Left cardiac atrium (tissue), 4 donors: ENCODE data around the gene CPN2. TPM values are rescaled to one million over a fixed set of nuclear protein-coding genes. Genes with fewer than 3 reads are reported as not detected.
A peak's percentile ranks its signal among the peaks of the same experiment; 100 is the strongest.

Source experiments
- ATAC-seq, 2 donors: fragments of 200-7000 bp; cut with Tn5 transposase; one replicate each; pipeline ENCODE4 v1.9.1; 2020; ENCODE audit warnings: mild to moderate bottlenecking in 2 of 2, moderate library complexity in 2 of 2
- DNase-seq: peaks from one replicate; pipeline ENCODE4 v3.0.0-alpha.2; 2020
- intact Hi-C, 2 donors: fragments of 100-400 bp; cut with DNase I; formaldehyde crosslinking; loops; one replicate each; pipeline versions ENCODE4 v1.14.1 to v1.15.1; 2022 to 2023
- long read RNA-seq: library from polyadenylated mRNA; unstranded; transcript quantifications from one replicate; pipeline ENCODE4 v2.0.0, GENCODE V29; 2021
- total RNA-seq, 2 donors: library from RNA; stranded (reverse); fragmentation: NEBNext Ultra II Directional; extraction: Animal tissue kit (Norgen Biotek cat#: 25700); gene quantifications; one replicate each; pipeline ENCODE4 v1.2.1, GENCODE V29; 2021
- donor health status: DM: no; HTN: yes; CAD: no.
- donor health status: DM: no; HTN: yes; CAD: no; lungs with severe emphysema.
- donor health status: DM: yes; HTN: yes; CAD: no.
- donor health status: Dilated cardiomyopathy.

CPN2 gene
- total RNA-seq, result not detected
- long read RNA-seq, result 0 reads

DNA sequence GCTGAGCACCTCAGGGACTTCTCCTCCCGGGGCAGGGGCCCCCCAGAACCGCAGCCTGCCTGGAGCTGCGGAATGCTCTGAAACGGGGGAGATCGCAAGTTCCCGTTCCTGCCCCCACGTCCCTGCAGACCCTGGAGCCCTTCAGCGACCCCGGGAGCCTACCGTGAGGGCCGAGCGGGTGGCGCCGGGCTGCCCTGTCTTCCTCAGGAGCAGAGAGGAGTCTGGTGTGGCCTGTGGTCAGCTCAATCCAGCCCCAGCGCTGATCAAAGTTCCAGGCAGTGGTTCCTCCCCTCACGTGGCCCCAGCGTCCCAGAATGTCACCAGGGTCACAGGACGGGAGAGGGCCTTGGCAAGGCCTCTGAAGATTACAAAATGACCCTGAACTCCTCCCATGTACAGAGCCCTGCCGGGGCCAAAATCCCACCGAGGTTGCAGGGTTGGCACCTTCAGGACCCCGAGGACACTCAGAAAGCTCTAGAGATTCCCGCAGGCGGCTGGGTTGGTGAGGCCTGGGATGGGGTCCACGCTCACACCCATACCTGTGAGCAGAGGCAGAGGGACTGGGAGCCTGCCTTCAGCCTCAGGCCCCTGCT lies at the start of gene CPN2:
Gene CPN2, minus strand, starts transcription at position 249 of the 593 bp plus-strand sequence. CDS start 8,626 bp downstream, outside the sequence.
- ATAC-seq, result no peak
- DNase-seq, result no peak
- intact Hi-C loops, result no loop called here

DNA sequence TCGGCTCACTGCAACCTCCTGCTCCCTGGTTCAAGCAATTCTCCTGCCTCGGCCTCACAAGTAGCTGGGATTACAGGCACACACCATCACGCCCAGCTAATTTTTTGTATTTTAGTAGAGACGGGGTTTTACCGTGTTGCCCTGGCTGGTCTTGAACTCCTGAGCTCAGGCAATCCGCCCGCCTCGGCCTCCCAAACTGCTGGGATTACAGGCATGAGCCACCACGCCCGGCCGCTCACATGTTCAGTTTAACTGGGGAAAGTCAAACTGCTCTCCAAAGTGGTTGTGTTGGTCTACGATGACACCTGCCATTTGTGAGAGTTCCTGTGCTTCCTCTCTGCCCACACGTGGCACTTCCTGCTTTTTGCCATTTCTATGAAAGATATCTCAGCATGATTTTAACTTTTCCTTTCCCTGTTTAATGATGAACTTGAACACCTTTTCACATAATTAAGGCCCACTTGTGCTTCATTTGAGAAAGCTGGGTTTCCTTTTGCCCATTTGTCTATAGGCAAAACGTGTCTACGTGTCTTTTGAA lies 48.8 kb upstream of the CPN2 start:
- intact Hi-C loops, result loop anchor here in 1 of 2 donors (5.0 kb wide), 1 partner anchor 63 kb away; no protein-coding TSS in a partner anchor
- no peak for DNase-seq
- no peak for ATAC-seq

GRCh38 chr3:194399166-194399565 lies 48.0 kb upstream of the CPN2 start, which contains the start of gene GP5:
Gene GP5 (minus strand): TSS chr3:194399266. CDS start chr3:194398282, 984 bp downstream.
- no peak for DNase-seq
- no peak for ATAC-seq
- intact Hi-C loops, result no loop called here

DNA sequence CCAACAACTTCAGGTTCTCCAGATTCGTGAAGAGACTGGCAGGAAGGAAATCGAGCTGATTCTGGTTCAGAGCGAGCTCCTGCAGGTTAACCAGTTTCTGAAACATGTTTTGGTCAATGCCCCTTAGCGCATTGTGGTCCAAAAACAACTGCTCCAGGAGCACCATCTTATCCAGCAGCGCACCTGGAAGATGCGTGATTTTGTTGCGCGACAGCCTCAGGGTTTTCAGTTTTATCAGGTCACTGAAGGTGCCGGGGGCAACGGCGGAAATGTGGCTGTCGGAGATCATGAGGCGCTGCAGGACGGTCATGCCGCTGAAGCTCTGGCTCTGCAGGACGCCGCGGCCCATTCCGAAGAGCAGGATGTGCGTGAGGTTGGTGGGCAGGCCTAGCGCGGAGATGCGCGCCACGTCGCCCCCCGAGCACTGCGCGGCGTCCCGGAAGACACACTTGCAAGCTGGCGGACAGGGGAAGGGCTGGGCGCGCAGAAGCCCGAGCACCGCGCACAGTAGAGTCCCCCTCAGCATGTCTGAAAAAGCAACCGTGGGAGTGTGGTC lies 46.7 kb upstream of the CPN2 start:
- peak; percentile 40 for DNase-seq
- intact Hi-C loops, result no loop called here
- peak; percentile 12 to 35 for ATAC-seq

GRCh38 chr3:194396859-194397756 lies 46.0 kb upstream of the CPN2 start:
- intact Hi-C loops, result no loop called here
- ATAC-seq (peak; percentile 16 to 36), DNase-seq (no peak)

DNA sequence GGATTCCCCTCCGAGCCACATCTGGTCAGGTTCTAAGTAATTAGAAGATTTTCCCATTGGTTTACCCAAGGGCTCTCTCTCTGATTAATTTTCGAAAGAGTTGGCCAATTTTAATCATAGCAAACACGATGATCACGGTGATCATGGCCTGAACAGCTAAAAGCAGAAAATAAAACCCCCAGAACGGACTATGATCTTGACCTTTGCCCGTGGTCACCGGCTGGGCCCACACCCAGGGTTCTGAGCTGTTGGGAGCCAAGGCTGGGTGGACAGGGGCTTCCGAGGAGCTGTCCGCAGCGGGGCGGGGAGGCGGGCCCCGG lies 45.4 kb upstream of the CPN2 start:
- ATAC-seq, result peak in 1 of 2 donors; percentile 4
- intact Hi-C loops, result no loop called here
- DNase-seq, result no peak

GRCh38 chr3:194395778-194396538 lies 44.8 kb upstream of the CPN2 start:
- peak; percentile 60 to 73 for ATAC-seq

DNA sequence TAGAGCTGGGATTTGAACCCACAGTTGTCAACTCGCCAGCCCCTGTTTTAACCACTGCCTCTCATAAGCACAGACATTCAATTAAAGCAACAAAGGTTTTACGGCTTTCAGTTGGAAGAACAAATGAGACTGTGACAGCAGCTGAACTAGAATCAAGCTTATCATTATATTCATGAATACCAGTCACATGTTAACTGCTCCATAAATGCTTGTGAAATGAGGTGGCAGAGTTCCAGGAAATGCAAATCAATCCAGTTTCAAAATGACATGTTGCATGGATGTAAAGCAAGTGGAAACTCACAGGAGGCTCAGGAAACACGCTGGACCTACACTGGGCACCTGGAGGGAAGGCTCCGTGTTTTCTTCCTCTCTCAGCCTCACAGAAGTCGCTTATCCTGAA lies 44.1 kb upstream of the CPN2 start:
- no peak for DNase-seq
- intact Hi-C loops, result no loop called here
- no peak for ATAC-seq

More at GRCh38 chr3:194395778-194396538, 44.8 kb upstream of the CPN2 start:
- DNase-seq, result peak; percentile 48
- intact Hi-C loops, result no loop called here

DNA sequence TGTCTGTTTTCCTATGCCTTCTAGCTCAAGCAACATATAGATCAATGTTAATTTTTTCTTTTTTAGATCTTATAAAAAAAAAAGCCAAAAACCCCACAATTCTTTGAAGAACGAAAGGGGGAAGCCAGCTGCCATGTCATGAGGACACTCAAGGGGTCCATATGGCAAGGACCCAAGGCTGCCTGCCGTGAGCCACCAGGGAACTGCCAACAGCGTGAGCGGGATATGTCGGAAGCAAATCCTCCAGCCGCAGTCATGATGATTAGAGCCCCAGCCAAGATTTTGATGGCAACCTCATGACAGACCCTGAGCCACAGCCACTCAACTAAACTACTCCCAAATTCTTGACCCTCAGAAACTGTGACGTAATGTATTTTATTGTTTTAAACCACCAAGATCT lies 41.4 kb upstream of the CPN2 start:
- no peak for ATAC-seq
- no peak for DNase-seq
- intact Hi-C loops, result no loop called here

- ATAC-seq, result no peak
- intact Hi-C loops, result no loop called here
- DNase-seq, result no peak
Measured at GRCh38 chr3:194390835-194391234, 39.7 kb upstream of the CPN2 start.

- ATAC-seq (no peak), DNase-seq (no peak)
- intact Hi-C loops, result no loop called here
Measured at GRCh38 chr3:194389269-194389668, 38.1 kb upstream of the CPN2 start.

- DNase-seq (no peak), ATAC-seq (no peak)
- intact Hi-C loops, result no loop called here
Measured at GRCh38 chr3:194387926-194388418, 36.8 kb upstream of the CPN2 start.

DNA sequence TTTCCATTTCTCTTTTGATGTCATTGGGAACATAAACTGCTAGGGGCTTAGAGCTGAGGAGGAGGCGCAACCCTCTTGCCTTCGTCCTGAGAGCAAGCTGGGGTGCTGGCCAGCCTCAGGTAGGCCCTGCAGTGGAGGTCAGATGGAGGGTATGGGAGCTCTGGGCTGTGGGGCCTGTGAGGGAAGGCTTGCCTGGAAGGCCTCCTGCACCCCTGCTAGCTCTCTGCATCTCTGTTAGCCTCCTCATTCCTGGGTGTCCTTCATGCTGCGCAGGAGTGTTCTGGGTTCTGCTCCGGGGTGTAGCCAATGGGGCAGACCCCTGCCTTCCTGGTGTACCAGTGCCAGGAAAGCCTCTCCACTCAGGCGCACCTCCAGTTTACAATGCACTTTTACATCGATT lies 36.1 kb upstream of the CPN2 start:
- ATAC-seq, result no peak
- DNase-seq, result no peak
- intact Hi-C loops, result no loop called here

GRCh38 chr3:194386648-194387047 lies 35.5 kb upstream of the CPN2 start:
- intact Hi-C loops, result no loop called here
- DNase-seq, result no peak
- ATAC-seq, result no peak

GRCh38 chr3:194386066-194386465 lies 34.9 kb upstream of the CPN2 start:
- DNase-seq, result no peak
- no peak for ATAC-seq
- intact Hi-C loops, result no loop called here

- no peak for ATAC-seq
- intact Hi-C loops, result no loop called here
- DNase-seq, result no peak
Measured at GRCh38 chr3:194384569-194385001, 33.5 kb upstream of the CPN2 start.

GRCh38 chr3:194384156-194384555 lies 33.0 kb upstream of the CPN2 start:
- DNase-seq (no peak), ATAC-seq (no peak)
- intact Hi-C loops, result no loop called here

DNA sequence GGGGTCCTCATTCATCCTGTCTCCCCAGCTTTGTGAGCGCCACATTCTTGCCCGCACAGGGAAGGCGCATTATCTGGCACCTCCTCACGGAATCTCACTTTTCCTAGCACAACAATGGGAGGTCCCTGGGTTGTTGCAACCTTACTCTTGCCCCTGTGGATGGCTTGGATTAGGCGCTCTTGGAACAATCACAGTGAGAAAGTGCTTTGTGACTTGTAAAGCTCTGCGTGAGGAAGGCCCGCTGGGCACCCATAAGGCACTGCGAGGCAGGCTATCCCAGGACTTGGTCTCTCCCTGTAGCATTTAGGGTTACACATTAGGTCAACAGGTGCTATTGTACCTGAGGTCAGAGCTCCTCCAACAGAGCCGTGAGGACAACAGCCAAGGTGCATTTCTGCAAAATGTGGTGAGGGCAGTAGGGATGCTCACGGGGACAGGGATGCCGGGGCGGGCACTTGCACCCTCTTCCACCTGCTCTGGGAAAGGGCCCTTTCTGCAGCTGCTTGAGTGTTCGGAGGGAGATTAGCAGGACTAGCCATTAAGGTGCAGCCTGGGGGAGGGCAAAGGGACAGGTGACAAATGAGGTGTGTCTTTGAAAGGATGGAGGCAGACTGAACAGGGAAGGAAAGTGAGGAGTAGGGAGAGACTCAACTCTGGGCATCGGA lies 32.3 kb upstream of the CPN2 start:
- intact Hi-C loops, result no loop called here
- DNase-seq, result no peak
- ATAC-seq, result no peak

DNA sequence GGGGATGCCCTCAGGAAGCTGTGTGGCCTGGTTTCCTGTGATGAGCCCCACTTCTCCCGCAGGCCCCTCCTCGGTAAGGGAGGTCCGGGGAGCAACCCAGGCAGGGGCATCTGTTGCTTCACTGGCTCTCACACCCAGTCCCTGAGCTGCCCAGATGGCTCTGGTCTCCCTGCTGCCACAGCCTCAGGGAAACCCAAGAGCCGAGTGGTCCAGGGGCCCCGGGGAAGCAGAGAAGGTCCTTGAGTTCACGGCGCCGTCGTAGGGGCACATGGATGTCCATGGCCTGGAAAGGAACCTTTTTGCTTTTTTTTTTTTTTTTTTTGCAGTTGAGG lies 31.7 kb upstream of the CPN2 start:
- DNase-seq, result no peak
- intact Hi-C loops, result no loop called here
- no peak for ATAC-seq
